ENCODE measurements around the gene ILRUN. TPM values are rescaled to one million over a fixed set of nuclear protein-coding genes. Genes with fewer than 3 reads are reported as not detected.
"Not testable (repeated sequence)": the region's sequence is repeated elsewhere in the genome, so short reads cannot be mapped to it uniquely, and the experiment has no call there.

The ILRUN gene
- total and polyA plus RNA-seq, 2 of the 8 experiments (the other 6 are each of a cell fraction or from before 2014, with no cell fraction given), result 39.2 to 81.2 TPM

DNA sequence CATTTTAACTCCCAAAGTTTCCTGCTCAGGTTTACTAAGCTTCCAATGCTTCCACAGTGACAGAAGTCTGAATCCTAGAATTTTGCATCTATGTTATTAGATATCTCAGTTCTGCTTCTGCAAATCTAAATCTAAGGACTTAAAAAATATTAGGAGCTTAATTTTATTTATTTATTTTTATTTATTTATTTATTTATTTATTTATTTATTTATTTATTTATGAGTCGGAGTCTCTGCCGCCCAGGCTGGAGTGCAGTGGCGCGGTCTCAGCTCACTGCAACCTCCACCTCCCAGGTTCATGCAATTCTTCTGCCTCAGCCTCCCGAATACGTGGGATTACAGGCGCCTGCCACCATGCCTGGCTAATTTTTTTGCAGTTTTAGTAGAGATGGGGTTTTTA is 46.3 kb downstream of the ILRUN start:
- not testable (repeated sequence) for H4K91ac ChIP-seq (replicated peaks; ENCODE audit: insufficient read length, low read length); H3K14ac ChIP-seq (ENCODE audit: insufficient read length); H2AFZ ChIP-seq (ENCODE audit: low read length); H2AK5ac ChIP-seq (ENCODE audit: low read depth, low read length); DNase-seq (ENCODE audit: low read depth in 1 of 2, low spot score in 2 of 2); H2BK20ac ChIP-seq (ENCODE audit: low read length); H3K23ac ChIP-seq (ENCODE audit: insufficient read length); H3K4me1 ChIP-seq (replicated peaks in 1 of 4; ENCODE audit: control insufficient read depth in 3 of 4, insufficient read depth in 4 of 4, low read length in 3 of 4); H3K56ac ChIP-seq (replicated peaks; ENCODE audit: insufficient read length, low read depth, low read length); H3K23me2 ChIP-seq (ENCODE audit: low read depth, low read length); H3K4me2 ChIP-seq (ENCODE audit: insufficient read depth in 1 of 2, low read depth in 2 of 2, low read length in 2 of 2); H3K27me3 ChIP-seq (replicated peaks in 1 of 4; ENCODE audit: control insufficient read depth in 3 of 4, extremely low read depth in 1 of 4, insufficient read depth in 3 of 4, low read length in 3 of 4); FAIRE-seq; H2BK5ac ChIP-seq (ENCODE audit: low read depth, low read length); H4K5ac ChIP-seq (ENCODE audit: insufficient read length, low read depth, low read length); H4K20me1 ChIP-seq (replicated peaks in 1 of 2; ENCODE audit: control insufficient read depth in 1 of 2, insufficient read depth in 2 of 2, low read length in 2 of 2); H3K27ac ChIP-seq (ENCODE audit: low read depth, low read length); H3K4ac ChIP-seq (replicated peaks; ENCODE audit: insufficient read length, low read depth, low read length); H3K4me3 ChIP-seq (ENCODE audit: extremely low read depth in 1 of 4, insufficient read depth in 2 of 4, low read depth in 3 of 4, low read length in 4 of 4); H3K9ac ChIP-seq (replicated peaks in 1 of 4; ENCODE audit: extremely low read depth in 1 of 4, low read depth in 3 of 4, low read length in 3 of 4); H2BK12ac ChIP-seq (ENCODE audit: low read depth, low read length); H3K9me3 ChIP-seq (ENCODE audit: insufficient read depth in 2 of 2, low read depth in 1 of 2, low read length in 1 of 2); H4K8ac ChIP-seq (ENCODE audit: extremely low read depth, insufficient read depth, low read length); H2BK15ac ChIP-seq (ENCODE audit: low read length); H2BK120ac ChIP-seq (replicated peaks; ENCODE audit: low read depth, low read length); H3K18ac ChIP-seq (ENCODE audit: extremely low read depth, low read length); H3K79me1 ChIP-seq (ENCODE audit: low read depth, low read length)
- H3K36me3 ChIP-seq (ENCODE audit: control insufficient read depth in 2 of 4, insufficient read depth in 4 of 4, low read length in 3 of 4), result peaks cover 0 to 15% (median 1%) of the 10 kb centered on the region in 4 experiments; a peak in 3 of 8 replicates
- ChIA-PET POLR2A (ENCODE audit: partially characterized antibody) (interaction anchor here (2.5 kb wide), 1 partner anchor 14 kb away, joined by 5 read pairs; no protein-coding TSS in a partner anchor), CTCF (ENCODE audit: partially characterized antibody) (interaction anchor here (1.2 kb wide), 1 partner anchor 12 kb away, joined by 3 read pairs; no protein-coding TSS in a partner anchor)
- WGBS, 2 experiments (ENCODE audit: extremely low coverage in 1 of 2, insufficient coverage in 1 of 2, insufficient read length in 1 of 2, insufficient replicate concordance in 2 of 2, low coverage in 1 of 2, low lambda C conversion rate in 2 of 2, missing lambda C conversion rate in 1 of 2), result 100% methylated on average over 7 of the region's 7 CpGs; no CpG with 5 or more reads in 1 of the 2 experiments
- peaks cover 0 to 12% of the 10 kb centered on the region in 2 experiments; a peak in 2 of 4 replicates for H3K79me2 ChIP-seq (ENCODE audit: control insufficient read depth in 1 of 2, insufficient read depth in 2 of 2, low read length in 2 of 2)
